ENCODE measurements around the gene PTGDS. TPM values are rescaled to one million over a fixed set of nuclear protein-coding genes. Genes with fewer than 3 reads are reported as not detected.

The PTGDS gene
- total and polyA plus RNA-seq, 2 donors (not counting 1 experiment from before 2014, with no cell fraction given) = 0.13 TPM; not detected in 1

DNA sequence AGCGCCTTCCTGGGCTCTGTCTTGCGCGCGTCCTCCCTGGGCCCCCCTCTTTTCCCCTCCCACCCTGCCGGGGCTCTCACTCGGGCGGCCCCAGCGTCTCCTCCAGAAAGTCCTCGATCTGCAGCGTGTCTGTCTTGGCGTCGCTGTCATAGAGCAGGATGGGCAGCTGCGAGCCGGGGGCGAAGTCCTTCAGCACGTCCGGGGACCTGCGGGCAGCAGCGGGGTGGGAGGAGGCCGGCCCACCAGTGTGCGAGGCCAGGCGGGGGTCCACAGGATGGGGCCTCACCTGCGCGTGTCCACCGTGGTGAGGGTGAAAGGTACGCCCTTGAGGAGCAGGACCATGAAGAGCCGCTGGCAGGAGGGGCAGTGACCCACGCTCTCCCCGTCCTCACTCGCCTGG lies 18.1 kb downstream of the PTGDS start:
- ATAC-seq (ENCODE audit: low read depth) (no peak), DNase-seq (no peak)
- Mint-ChIP-seq H3K27me3 (peaks cover 3% of the 10 kb centered on the region), H3K4me3 (no peak overlapping the region), H3K4me1 (peaks cover 53% of the 10 kb centered on the region), H3K9me3 (ENCODE audit: insufficient read depth) (no peaks in the 10 kb centered on the region), H3K27ac (peak overlapping the region; percentile 61)
- peaks cover 0 to 6% of the 10 kb centered on the region in 2 experiments for H3K36me3 ChIP-seq (replicated peaks in 1 of 2; ENCODE audit: control extremely low read depth in 1 of 2, control insufficient read depth in 1 of 2, extremely low read depth in 1 of 2, insufficient read depth in 2 of 2, low read length in 1 of 2)
- H4K20me1 ChIP-seq (ENCODE audit: control insufficient read depth, insufficient read depth, low read length, poor library complexity, severe bottlenecking) = peaks cover 17% of the 10 kb centered on the region
- no peak overlapping the region for H3K9ac ChIP-seq (ENCODE audit: low read length)
- TF ChIP-seq CTCF (IDR thresholded peaks at IDR 0.05) = no peak
- TF ChIP-seq EZH2 (IDR thresholded peaks at IDR 0.05; ENCODE audit: borderline replicate concordance, insufficient read depth, low read depth, low read length, poor library complexity, severe bottlenecking) = no peak
- H3K27ac ChIP-seq (ENCODE audit: low read length in 2 of 2) = no peak overlapping the region
- CTCF ChIA-PET = interaction anchor here (1.2 to 3.4 kb wide), 3 partner anchors 31 to 39 kb away, joined by 4 to 22 read pairs (median 11); partner anchors contain the start of gene ABCA2
- peaks cover 53 to 70% of the 10 kb centered on the region in 2 donors for H3K4me1 ChIP-seq (ENCODE audit: control insufficient read depth in 2 of 2, insufficient read depth in 2 of 2, low read length in 2 of 2)
- intact Hi-C loops (cut with micrococcal nuclease) = no loop called here
- H3K9me3 ChIP-seq (ENCODE audit: control extremely low read depth in 1 of 3, control insufficient read depth in 2 of 3, insufficient read depth in 1 of 3, low read length in 2 of 3) = peaks cover 0 to 10% (median 0%) of the 10 kb centered on the region in 3 donors
- peak overlapping the region; percentile 90 for H3K4me2 ChIP-seq (replicated peaks; ENCODE audit: low read depth, low read length, poor library complexity, severe bottlenecking)
- peaks cover 10% of the 10 kb centered on the region for H3K79me2 ChIP-seq (ENCODE audit: control insufficient read depth, insufficient read depth, low read length)
- 67% methylated on average over 29 of the region's 30 CpGs for WGBS (ENCODE audit: insufficient coverage)
- no peak overlapping the region for H2AFZ ChIP-seq (ENCODE audit: insufficient read depth, low read depth, low read length, poor library complexity, severe bottlenecking)
- no peak overlapping the region for H3K4me3 ChIP-seq (ENCODE audit: control extremely low read depth in 1 of 5, extremely low read depth in 1 of 5, insufficient read depth in 1 of 5, low read depth in 2 of 5, low read length in 4 of 5)
- POLR2A ChIA-PET = interaction anchor here (1.2 to 1.5 kb wide), 2 partner anchors 32 to 34 kb away, joined by 4 to 5 read pairs; no protein-coding TSS in a partner anchor
- H3K27me3 ChIP-seq (replicated peaks in 1 of 4; ENCODE audit: control extremely low read depth in 1 of 4, control insufficient read depth in 3 of 4, insufficient read depth in 4 of 4, low read length in 3 of 4) = peaks cover 0 to 4% (median 0%) of the 10 kb centered on the region in 4 experiments

DNA sequence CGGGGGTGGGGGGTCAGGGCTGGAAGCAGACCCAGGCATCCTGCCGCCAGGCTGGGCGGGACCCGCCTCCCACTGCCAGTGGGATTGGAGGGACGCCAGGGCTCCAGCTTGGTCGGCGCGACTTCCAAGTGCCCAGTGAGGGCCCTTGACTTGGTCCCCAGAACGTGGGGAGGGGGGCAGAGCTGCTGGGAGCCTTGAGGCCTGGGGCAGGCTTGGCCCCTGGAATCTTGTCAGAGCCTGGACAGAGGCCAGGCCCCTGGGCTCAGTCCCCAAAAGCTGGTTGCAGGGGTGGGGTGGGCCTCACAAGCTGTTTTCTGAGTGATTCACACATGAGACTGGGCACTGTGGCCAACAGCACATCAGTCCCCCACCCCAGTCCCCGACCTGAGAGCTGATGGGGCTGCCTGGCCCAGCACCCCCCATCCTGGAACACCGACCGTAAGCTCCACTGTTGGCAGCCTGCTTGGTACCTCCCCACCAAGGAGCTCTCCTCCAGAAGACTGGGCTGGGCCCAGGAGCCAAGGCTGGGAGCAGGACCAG lies 18.5 kb downstream of the PTGDS start:
- no peak overlapping the region for H2AFZ ChIP-seq (ENCODE audit: insufficient read depth, low read depth, low read length, poor library complexity, severe bottlenecking)
- H3K9me3 ChIP-seq (ENCODE audit: control extremely low read depth in 1 of 3, control insufficient read depth in 2 of 3, insufficient read depth in 1 of 3, low read length in 2 of 3) = peaks cover 0 to 7% (median 0%) of the 10 kb centered on the region in 3 donors
- ChIA-PET CTCF (interaction anchor here (0.6 to 3.4 kb wide), 6 partner anchors 30 to 154 kb away, joined by 3 to 22 read pairs (median 4); partner anchors contain the start of genes ABCA2, AJM1 and NPDC1), POLR2A (interaction anchor here (0.5 to 1.5 kb wide), 4 partner anchors 14 to 189 kb away, joined by 3 to 5 read pairs (median 4); no protein-coding TSS in a partner anchor)
- H3K4me3 ChIP-seq (ENCODE audit: control extremely low read depth in 1 of 5, extremely low read depth in 1 of 5, insufficient read depth in 1 of 5, low read depth in 2 of 5, low read length in 4 of 5) = peak overlapping the region in 2 of 5 experiments; percentile 40 to 60
- Mint-ChIP-seq H3K4me1 (peaks cover 55% of the 10 kb centered on the region), H3K9me3 (ENCODE audit: insufficient read depth) (no peaks in the 10 kb centered on the region), H3K27ac (peak overlapping the region; percentile 82), H3K27me3 (peaks cover 3% of the 10 kb centered on the region), H3K4me3 (peak overlapping the region; percentile 76)
- TF ChIP-seq CTCF (IDR thresholded peaks at IDR 0.05) (no peak), EZH2 (IDR thresholded peaks at IDR 0.05; ENCODE audit: borderline replicate concordance, insufficient read depth, low read depth, low read length, poor library complexity, severe bottlenecking) (no peak)
- no peak for DNase-seq
- ATAC-seq (ENCODE audit: low read depth) = no peak
- 72% methylated on average over 12 of the region's 12 CpGs for WGBS (ENCODE audit: insufficient coverage)
- H3K79me2 ChIP-seq (ENCODE audit: control insufficient read depth, insufficient read depth, low read length) = peaks cover 10% of the 10 kb centered on the region
- H3K27ac ChIP-seq (ENCODE audit: low read length in 2 of 2) = peak overlapping the region in 1 of 2 donors; percentile 27
- peaks cover 58 to 75% of the 10 kb centered on the region in 2 donors for H3K4me1 ChIP-seq (ENCODE audit: control insufficient read depth in 2 of 2, insufficient read depth in 2 of 2, low read length in 2 of 2)
- peak overlapping the region; percentile 90 for H3K4me2 ChIP-seq (replicated peaks; ENCODE audit: low read depth, low read length, poor library complexity, severe bottlenecking)
- H3K9ac ChIP-seq (ENCODE audit: low read length) = peak overlapping the region; percentile 59
- H3K27me3 ChIP-seq (replicated peaks in 1 of 4; ENCODE audit: control extremely low read depth in 1 of 4, control insufficient read depth in 3 of 4, insufficient read depth in 4 of 4, low read length in 3 of 4) = peaks cover 0 to 4% (median 0%) of the 10 kb centered on the region in 4 experiments
- intact Hi-C loops (cut with micrococcal nuclease) = no loop called here
- H3K36me3 ChIP-seq (replicated peaks in 1 of 2; ENCODE audit: control extremely low read depth in 1 of 2, control insufficient read depth in 1 of 2, extremely low read depth in 1 of 2, insufficient read depth in 2 of 2, low read length in 1 of 2) = peaks cover 0 to 6% of the 10 kb centered on the region in 2 experiments
- peaks cover 17% of the 10 kb centered on the region for H4K20me1 ChIP-seq (ENCODE audit: control insufficient read depth, insufficient read depth, low read length, poor library complexity, severe bottlenecking)

All from B cell (primary cell).